ENCODE results near the gene FAM13B. TPM values are rescaled to one million over a fixed set of nuclear protein-coding genes. Genes with fewer than 3 reads are reported as not detected.

The FAM13B gene
- total RNA-seq, 4 donors from 2014 or later, result 3.4 to 7.9 (median 4.1) TPM

- ATAC-seq, result peak; percentile 42 to 66
- in situ Hi-C loops (cut with MboI; ENCODE audit: low sequenced_read_pairs in 4 of 4), result loop anchor here in 1 of 4 donors (10.0 kb wide), 1 partner anchor 54 kb away; no protein-coding TSS in a partner anchor
- H3K27me3 ChIP-seq, result no peaks in the 10 kb centered on the region
- intact Hi-C loops (cut with DNase I; ENCODE audit: low total_unique reads), result loop anchor here (5.0 kb wide), 1 partner anchor 112 kb away; no protein-coding TSS in a partner anchor
- no peaks in the 10 kb centered on the region for H3K9me3 ChIP-seq
- TF ChIP-seq POLR2A (IDR thresholded peaks at IDR 0.05), result peak; percentile 41 to 50
- TF ChIP-seq CTCF (IDR thresholded peaks at IDR 0.05 in 4 of 5, conservative IDR thresholded peaks at IDR 0.05 in 1 of 5), result no peak
- peaks cover 0 to 38% of the 10 kb centered on the region in 2 donors for H3K36me3 ChIP-seq
- H3K4me1 ChIP-seq, result peaks cover 10 to 40% of the 10 kb centered on the region in 2 donors
- DNase-seq, result peak; percentile 50 to 82
- H3K4me3 ChIP-seq, result peak within 1 kb of the TSS; percentile 43 to 51 (median 46)
- H3K27ac ChIP-seq, result peak within 1 kb of the TSS; percentile 88 to 97 (median 92)
These were observed 143.8 kb downstream of the FAM13B start, which contains the start of gene PKD2L2 for GRCh38 chr5:137888863-137889759. TSS of gene PKD2L2 (plus strand) at chr5:137889457. CDS start at chr5:137889492, 35 bp downstream.

GRCh38 chr5:137888466-137888862, 144.4 kb downstream of the FAM13B start:
- peak overlapping the region; percentile 88 to 97 (median 92) for H3K27ac ChIP-seq
- peaks cover 0 to 44% of the 10 kb centered on the region in 2 donors for H3K36me3 ChIP-seq
- ATAC-seq, result no peak

More at GRCh38 chr5:137888466-137888862, 144.4 kb downstream of the FAM13B start:
- peaks cover 10 to 47% of the 10 kb centered on the region in 2 donors for H3K4me1 ChIP-seq
- in situ Hi-C loops (cut with MboI; ENCODE audit: low sequenced_read_pairs in 4 of 4), result loop anchor here in 1 of 4 donors (10.0 kb wide), 1 partner anchor 54 kb away; no protein-coding TSS in a partner anchor
- H3K4me3 ChIP-seq, result peak overlapping the region; percentile 43 to 51 (median 46)
- intact Hi-C loops (cut with DNase I; ENCODE audit: low total_unique reads), result loop anchor here (5.0 kb wide), 1 partner anchor 111 kb away; no protein-coding TSS in a partner anchor
- no peak for TF ChIP-seq CTCF (IDR thresholded peaks at IDR 0.05 in 4 of 5, conservative IDR thresholded peaks at IDR 0.05 in 1 of 5)
- no peak for DNase-seq
- no peaks in the 10 kb centered on the region for H3K9me3 ChIP-seq
- H3K27me3 ChIP-seq, result no peaks in the 10 kb centered on the region

Other genes with a start within 250 kb of the FAM13B start
- gene MYOT, start 165.2 kb downstream of the FAM13B start, total RNA-seq, result 100 to 1,000 TPM in 3 of 4 donors, 10 to 100 TPM in 1; 99.0 to 801 (median 294) TPM
- 1 to 10 TPM in 1 of 4 donors, under 1 TPM in 2, not detected in 1; 0.70 to 4.8 (median 0.94) TPM for gene PKD2L2, start 143.6 kb downstream of the FAM13B start, total RNA-seq
- gene WNT8A, start 51.0 kb upstream of the FAM13B start, total RNA-seq, result under 1 TPM in 1 of 4 donors, not detected in 3; 0.51 TPM
- gene NME5, start 106.3 kb upstream of the FAM13B start, total RNA-seq, result under 1 TPM in 2 of 4 donors, not detected in 2; 0.51 TPM
- 10 to 100 TPM; 20.2 to 28.0 (median 24.1) TPM for gene BRD8, start 145.6 kb upstream of the FAM13B start, total RNA-seq
- under 1 TPM in 2 of 4 donors, not detected in 2; 0.75 to 0.89 TPM for gene KIF20A, start 146.0 kb upstream of the FAM13B start, total RNA-seq
- gene CDC23, start 180.2 kb upstream of the FAM13B start, total RNA-seq, result 10 to 100 TPM in 2 of 4 donors, 1 to 10 TPM in 2; 7.7 to 11.7 (median 10.4) TPM
- under 1 TPM in 1 of 4 donors, not detected in 3; 0.42 TPM for gene GFRA3, start 241.5 kb upstream of the FAM13B start, total RNA-seq